GM12892 (cell line): ENCODE results near the gene CGB5.
"Not testable (repeated sequence)": the region's sequence is repeated elsewhere in the genome, so short reads cannot be mapped to it uniquely, and the experiment has no call there.

Experiments used
- POLR2A ChIP-seq: IDR thresholded peaks from 2 replicates; pipeline ENCODE4 v1.6.1; 2011; ENCODE audit warnings: low read depth, low read length, control low read depth
- POLR2AphosphoS5 ChIP-seq: IDR thresholded peaks from 2 replicates; pipeline ENCODE4 v1.6.1; 2011; ENCODE audit warnings: low read depth, low read length, control low read depth

DNA sequence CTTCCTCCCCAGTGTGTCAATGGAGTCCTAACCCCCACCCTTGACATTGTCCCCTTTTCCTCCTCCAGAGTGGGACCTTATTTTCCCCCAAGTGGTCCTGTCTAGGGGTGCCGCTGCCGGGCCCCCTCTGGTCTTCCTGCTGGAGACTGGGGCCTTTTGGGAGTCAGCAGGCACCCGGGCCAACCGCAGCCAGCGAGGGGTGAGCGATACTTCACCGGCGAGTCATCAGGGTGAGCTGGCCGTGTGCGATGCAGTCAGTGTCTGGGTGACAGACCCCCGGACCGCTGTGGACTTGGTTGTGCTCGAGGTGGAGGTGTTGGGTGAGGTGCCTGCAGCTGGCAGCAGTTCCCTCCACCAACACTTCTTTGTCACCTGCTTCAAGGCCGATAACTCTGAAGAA, 13.9 kb upstream of the CGB5 start:
- TF ChIP-seq POLR2A, POLR2AphosphoS5: not testable (repeated sequence)
